Endothelial cell of umbilical vein (primary cell): ENCODE results near the gene C9orf72. TPM values are rescaled to one million over a fixed set of nuclear protein-coding genes. Genes with fewer than 3 reads are reported as not detected.

Source experiments
- BruUV-seq: library from RNA; stranded (reverse); fragments of 400-500 nt; replicated peaks from 2 replicates; lab custom pipeline; 2021; lab: Mats Ljungman, UMichigan
- CTCF ChIA-PET: fragments of 300-600, 350-600 bp; sonication (Branson Sonifier 250); formaldehyde crosslinking; loops from one replicate; lab custom pipeline; 2021; ENCODE audit warnings: antibody characterized with exemption, inconsistent platforms; lab: Charles Lee
- POLR2A ChIA-PET: fragments of 300-600, 350-600 bp; sonication (Branson Sonifier 250); formaldehyde crosslinking; loops from one replicate; lab custom pipeline; 2021; ENCODE audit warnings: antibody characterized with exemption, inconsistent platforms; lab: Charles Lee
- DNase-seq: peaks from one replicate; pipeline ENCODE4 v3.0.0-alpha.2; 2011; ENCODE audit warnings: low read depth, low spot score
- FAIRE-seq: peaks from 2 replicates; lab custom pipeline; 2011; peaks lifted over from hg19 to GRCh38; lab: Jason Lieb, UNC
- H2AFZ ChIP-seq: 2 replicates; pipeline ENCODE4 v1.6.0; 2012; ENCODE audit warnings: low read depth, low read length, control low read depth, inconsistent platforms
- H3K27ac ChIP-seq: 2 replicates; pipeline ENCODE4 v1.5.1; 2011; ENCODE audit warnings: low read depth, mild to moderate bottlenecking, control low read depth, low read length, moderate library complexity; ENCODE audit not compliant: insufficient read depth
- H3K27me3 ChIP-seq, 2 experiments: 2 replicates each; pipeline versions ENCODE4 v1.6.0 to v1.6.1; 2011; ENCODE audit warnings: low read length in 2 of 2, mixed read lengths in 1 of 2; ENCODE audit not compliant: control insufficient read depth in 2 of 2, insufficient read depth in 2 of 2
- H3K36me3 ChIP-seq, 2 experiments: 2 replicates in 1 of 2; 3 replicates in 1 of 2; pipeline ENCODE4 v1.5.1; 2011; ENCODE audit warnings: low read length in 2 of 2, mild to moderate bottlenecking in 1 of 2, moderate library complexity in 1 of 2; ENCODE audit not compliant: control insufficient read depth in 2 of 2, insufficient read depth in 2 of 2; ENCODE audit errors: extremely low read depth in 1 of 2
- H3K4me1 ChIP-seq: 3 replicates; pipeline ENCODE4 v1.5.1; 2011; ENCODE audit warnings: mild to moderate bottlenecking, low read length; ENCODE audit not compliant: control insufficient read depth, insufficient read depth; ENCODE audit errors: extremely low read depth
- H3K4me2 ChIP-seq: 2 replicates; pipeline ENCODE4 v1.6.1; 2011; ENCODE audit warnings: low read length, control low read depth, mixed read lengths; ENCODE audit not compliant: insufficient read depth
- H3K4me3 ChIP-seq, 3 experiments: fragments of 200-600 bp in 1 of 3; sonication (generic), shearing (Covaris generic) in 1 of 3; replicated peaks in 1 of 3; 2 replicates each; pipeline ENCODE4 v1.5.1; 2011 to 2016; ENCODE audit warnings: control low read depth in 3 of 3, low read length in 3 of 3, mild to moderate bottlenecking in 2 of 3, inconsistent platforms in 1 of 3, low read depth in 1 of 3, moderate library complexity in 1 of 3; ENCODE audit not compliant: insufficient read depth in 1 of 3
- H3K79me2 ChIP-seq: 2 replicates; pipeline ENCODE4 v1.6.0; 2012; ENCODE audit warnings: low read length, inconsistent platforms; ENCODE audit not compliant: control insufficient read depth, insufficient read depth
- H3K9ac ChIP-seq: replicated peaks from 2 replicates; pipeline ENCODE3; 2011; ENCODE audit warnings: low read length, control low read depth; ENCODE audit not compliant: insufficient read depth; ENCODE audit errors: extremely low read depth
- H3K9me1 ChIP-seq: replicated peaks from 3 replicates; pipeline ENCODE4 v1.6.0; 2011; ENCODE audit warnings: mild to moderate bottlenecking, low read length; ENCODE audit not compliant: control insufficient read depth, insufficient read depth; ENCODE audit errors: extremely low read depth
- H3K9me3 ChIP-seq: replicated peaks from 2 replicates; pipeline ENCODE4 v1.5.1; 2012; ENCODE audit warnings: low read length, inconsistent platforms; ENCODE audit not compliant: control insufficient read depth, insufficient read depth
- H4K20me1 ChIP-seq: replicated peaks from 2 replicates; pipeline ENCODE3; 2011; ENCODE audit warnings: mild to moderate bottlenecking, low read length; ENCODE audit not compliant: control insufficient read depth, insufficient read depth; ENCODE audit errors: extremely low read depth
- CTCF ChIP-seq, 2 donors: IDR thresholded peaks; 1 replicate in 1 of 2; 2 replicates in 1 of 2; pipeline ENCODE4 v1.5.1; 2011; ENCODE audit warnings: low read length in 2 of 2, mild to moderate bottlenecking in 2 of 2, moderate library complexity in 2 of 2, control low read depth in 1 of 2, inconsistent platforms in 1 of 2, low read depth in 1 of 2; ENCODE audit not compliant: insufficient read depth in 1 of 2; ENCODE audit errors: extremely low read depth in 1 of 2
- EZH2 ChIP-seq: IDR thresholded peaks from 2 replicates; pipeline ENCODE4 v1.6.1; 2012; ENCODE audit warnings: borderline replicate concordance, low read depth, mild to moderate bottlenecking, moderate library complexity, low read length, inconsistent platforms; ENCODE audit not compliant: severe bottlenecking
- FOS ChIP-seq: IDR thresholded peaks from 2 replicates; pipeline ENCODE4 v1.6.1; 2011; ENCODE audit warnings: mild to moderate bottlenecking, low read length, moderate library complexity, borderline replicate concordance; ENCODE audit not compliant: insufficient read depth
- GATA2 ChIP-seq: IDR thresholded peaks from 2 replicates; pipeline ENCODE4 v1.7.0; 2011; ENCODE audit warnings: low read depth, mild to moderate bottlenecking, moderate library complexity, mixed read lengths, low read length; ENCODE audit not compliant: insufficient read length, insufficient read depth
- JUN ChIP-seq: IDR thresholded peaks from 2 replicates; pipeline ENCODE4 v1.6.1; 2011; ENCODE audit warnings: borderline replicate concordance, low read depth; ENCODE audit not compliant: insufficient read length, insufficient read depth
- MAX ChIP-seq: IDR thresholded peaks from 2 replicates; pipeline ENCODE4 v1.6.1; 2011; ENCODE audit not compliant: insufficient read depth, insufficient read length
- MYC ChIP-seq: IDR thresholded peaks from one replicate; pipeline ENCODE4 v1.6.1; 2011; ENCODE audit warnings: mild to moderate bottlenecking, low read depth, low read length
- POLR2A ChIP-seq: IDR thresholded peaks from 2 replicates; pipeline ENCODE4 v1.6.1; 2012; ENCODE audit warnings: low read depth, mild to moderate bottlenecking, control low read depth, low read length
- POLR2AphosphoS5 ChIP-seq: IDR thresholded peaks from 2 replicates; pipeline ENCODE4 v1.6.1; 2012; ENCODE audit warnings: low read depth, mild to moderate bottlenecking, control low read depth, low read length, moderate library complexity; ENCODE audit not compliant: insufficient read depth
- dilution Hi-C: fragments of 300-500 bp; cut with MboI; formaldehyde crosslinking; loops from one replicate; pipeline ENCODE4 v1.15.0; 2019; ENCODE audit warnings: low sequenced_read_pairs; ENCODE audit not compliant: extremely low pct_ligation_motif_present
- intact Hi-C: fragments of 100-400 bp; cut with micrococcal nuclease; formaldehyde crosslinking; loops from one replicate; pipeline ENCODE4 v1.10.0; 2022
- polyA plus RNA-seq, 4 experiments: library from polyadenylated mRNA; depleted of rRNA in 3 of 4; stranded (reverse) in 3 of 4; unstranded in 1 of 4; fragments of >200 nt; gene quantifications; 2 replicates each; pipeline versions ENCODE4 v1.2.1 to v1.2.3, GENCODE V29; 2011 to 2012; ENCODE audit warnings: missing spikeins in 1 of 4
- total RNA-seq: library from RNA; stranded (reverse); gene quantifications from 2 replicates; pipeline ENCODE4 v1.2.3, GENCODE V29; 2021

The C9orf72 gene
- total and polyA plus RNA-seq, 2 donors (not counting 3 experiments of a cell fraction or from before 2014, with no cell fraction given): 2.7 to 7.3 TPM

- TF ChIP-seq CTCF (IDR thresholded peaks at IDR 0.05; ENCODE audit: extremely low read depth in 1 of 2, insufficient read depth in 1 of 2, low read depth in 1 of 2, low read length in 2 of 2) (no peak), EZH2 (no peak), MYC (no peak), JUN (no peak), MAX (no peak), POLR2AphosphoS5 (no peak), GATA2 (no peak), POLR2A (no peak), FOS (no peak)
- H3K9me1 ChIP-seq: no peaks in the 10 kb centered on the region
- H3K9ac ChIP-seq: no peak overlapping the region
- H3K4me2 ChIP-seq: no peak overlapping the region
- CTCF ChIA-PET: interaction anchor here (1.2 kb wide), 1 partner anchor 37 kb away, joined by 4 read pairs; the partner anchor contains the start of gene MOB3B
- BruUV-seq: no TSS peak
- FAIRE-seq (no peak), DNase-seq (no peak)
- H3K27ac ChIP-seq: no peak overlapping the region
- dilution Hi-C loops (no loop called here), intact Hi-C loops (no loop called here)
- H3K36me3 ChIP-seq: no peaks in the 10 kb centered on the region
- POLR2A ChIA-PET: no interaction called here
- no peaks in the 10 kb centered on the region for H3K9me3 ChIP-seq
- no peaks in the 10 kb centered on the region for H3K4me1 ChIP-seq
- no peaks in the 10 kb centered on the region for H3K79me2 ChIP-seq
- no peak overlapping the region for H3K4me3 ChIP-seq
- H2AFZ ChIP-seq: no peak overlapping the region
- H4K20me1 ChIP-seq: no peaks in the 10 kb centered on the region
- H3K27me3 ChIP-seq: no peaks in the 10 kb centered on the region
Measured at GRCh38 chr9:27566118-27566517, 7.2 kb downstream of the C9orf72 start.
